LHCN-M2 (cell line): ENCODE data around the gene BUB1B. TPM values are rescaled to one million over a fixed set of nuclear protein-coding genes. Genes with fewer than 3 reads are reported as not detected.

Experiments
- DNase-seq: peaks from one replicate; pipeline ENCODE4 v3.0.0-alpha.2; 2012; ENCODE audit warnings: low read depth
- total RNA-seq: library from RNA; depleted of rRNA; stranded (reverse); fragments of >200 nt; gene quantifications from 2 replicates; pipeline ENCODE4 v1.2.3, GENCODE V29; 2014

BUB1B gene
- total RNA-seq, 1 experiment from 2014 or later, result 72.7 TPM

- DNase-seq, result no peak
These were observed 79.9 kb downstream of the BUB1B start for GRCh38 chr15:40240619-40241221.

GRCh38 chr15:40241269-40242212 lies 80.7 kb downstream of the BUB1B start:
- no peak for DNase-seq

- DNase-seq, result no peak
These were observed 81.3 kb downstream of the BUB1B start for GRCh38 chr15:40242213-40242599.

GRCh38 chr15:40242601-40243000 lies 81.7 kb downstream of the BUB1B start:
- no peak for DNase-seq

GRCh38 chr15:40243126-40243810 lies 82.4 kb downstream of the BUB1B start:
- DNase-seq, result no peak

GRCh38 chr15:40244961-40245523 lies 84.2 kb downstream of the BUB1B start:
- DNase-seq, result no peak

- DNase-seq, result no peak
These were observed 85.0 kb downstream of the BUB1B start for GRCh38 chr15:40245666-40246450.

- DNase-seq, result no peak
These were observed 85.8 kb downstream of the BUB1B start for GRCh38 chr15:40246496-40247280.

- DNase-seq, result no peak
These were observed 86.6 kb downstream of the BUB1B start for GRCh38 chr15:40247406-40247971.

- no peak for DNase-seq
These were observed 87.3 kb downstream of the BUB1B start for GRCh38 chr15:40248006-40248783.

- DNase-seq, result peak; percentile 54
These were observed 88.8 kb downstream of the BUB1B start for GRCh38 chr15:40249477-40250303.

- DNase-seq, result no peak
These were observed 89.4 kb downstream of the BUB1B start for GRCh38 chr15:40250304-40250656.

GRCh38 chr15:40250771-40251483 lies 90.1 kb downstream of the BUB1B start:
- DNase-seq, result no peak

- no peak for DNase-seq
These were observed 90.7 kb downstream of the BUB1B start for GRCh38 chr15:40251486-40252140.

GRCh38 chr15:40252141-40252437 lies 91.2 kb downstream of the BUB1B start:
- DNase-seq, result no peak

- DNase-seq, result no peak
These were observed 91.7 kb downstream of the BUB1B start for GRCh38 chr15:40252438-40253166.
